SKM-1 (cell line): ENCODE data around the gene FAM169A.
"Not testable (repeated sequence)": the region's sequence is repeated elsewhere in the genome, so short reads cannot be mapped to it uniquely, and the experiment has no call there.

Source experiments
- DNase-seq: peaks from one replicate; lab custom pipeline; 2025; ENCODE audit not compliant: unreplicated experiment; lab: John Stamatoyannopoulos, UW

Gene FAM169A

DNA sequence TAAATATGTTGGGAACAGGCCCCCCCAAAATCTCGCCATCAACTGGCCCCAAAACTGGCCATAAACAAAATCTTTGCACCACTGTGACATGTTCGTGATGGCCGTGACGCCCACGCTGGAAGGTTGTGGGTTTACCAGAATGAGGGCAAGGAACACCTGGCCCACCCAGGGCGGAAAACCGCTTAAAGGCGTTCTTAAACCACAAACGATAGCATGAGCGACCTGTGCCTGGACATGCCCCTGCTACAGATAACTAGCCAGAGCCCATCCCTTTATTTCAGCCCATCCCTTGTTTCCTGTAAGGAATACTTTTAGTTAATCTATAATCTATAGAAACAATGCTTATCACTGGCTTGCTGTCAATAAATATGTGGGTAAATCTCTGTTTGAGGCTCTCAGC lies 3.2 kb upstream of the FAM169A start:
- DNase-seq, result not testable (repeated sequence)

GRCh38 chr5:74866596-74867162 lies 492 bp upstream of the FAM169A start:
- DNase-seq, result no peak

DNA sequence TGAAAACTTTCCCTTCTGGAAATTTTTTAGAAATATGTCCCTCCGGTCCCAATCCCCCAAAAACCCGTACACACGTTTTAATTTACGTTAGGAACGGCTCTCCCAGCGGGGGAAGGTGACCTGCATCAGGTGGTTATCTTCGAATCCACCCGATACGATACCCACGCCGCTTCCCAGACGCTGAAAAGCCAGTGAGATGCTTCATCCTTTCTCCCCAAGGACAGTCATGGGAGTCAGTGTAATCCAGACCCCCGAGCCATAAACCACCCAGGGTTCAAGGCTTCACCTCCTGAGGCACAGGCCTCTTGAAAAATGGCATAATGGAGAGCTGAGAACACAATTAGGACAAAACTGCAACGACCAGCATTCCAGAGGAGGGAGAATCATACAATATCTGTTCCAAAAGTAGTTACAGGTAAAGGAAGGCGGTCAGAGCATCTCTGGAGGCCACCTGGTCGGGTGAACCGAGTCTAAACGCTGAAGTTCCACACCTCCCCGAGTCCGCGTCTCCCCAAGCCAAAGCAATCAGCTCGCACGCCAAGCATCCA lies 857 bp downstream of the FAM169A start:
- DNase-seq, result no peak

GRCh38 chr5:74864823-74865222 lies 1.4 kb downstream of the FAM169A start:
- no peak for DNase-seq

- DNase-seq, result no peak
Observed at GRCh38 chr5:74863726-74864125, 2.5 kb downstream of the FAM169A start.

GRCh38 chr5:74862221-74862620 lies 4.0 kb downstream of the FAM169A start:
- DNase-seq, result no peak

DNA sequence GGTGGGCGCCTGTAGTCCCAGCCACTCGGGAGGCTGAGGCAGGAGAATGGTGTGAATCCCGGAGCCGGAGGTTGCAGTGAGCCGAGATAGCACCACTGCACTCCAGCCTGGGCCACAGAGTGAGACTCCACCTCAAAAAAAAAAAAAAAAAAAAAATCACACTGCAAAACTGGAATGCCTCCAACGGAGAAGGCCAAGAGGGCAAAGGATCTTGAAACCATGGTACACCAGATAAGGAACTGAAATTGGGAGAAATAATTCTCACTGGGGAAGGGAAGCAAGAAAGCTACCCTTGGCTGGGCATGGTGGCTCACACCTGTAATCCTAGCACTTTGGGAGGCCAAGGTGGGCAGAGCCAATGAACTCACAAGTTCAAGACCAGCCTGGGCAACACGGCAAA lies 9.2 kb downstream of the FAM169A start:
- DNase-seq, result not testable (repeated sequence)

DNA sequence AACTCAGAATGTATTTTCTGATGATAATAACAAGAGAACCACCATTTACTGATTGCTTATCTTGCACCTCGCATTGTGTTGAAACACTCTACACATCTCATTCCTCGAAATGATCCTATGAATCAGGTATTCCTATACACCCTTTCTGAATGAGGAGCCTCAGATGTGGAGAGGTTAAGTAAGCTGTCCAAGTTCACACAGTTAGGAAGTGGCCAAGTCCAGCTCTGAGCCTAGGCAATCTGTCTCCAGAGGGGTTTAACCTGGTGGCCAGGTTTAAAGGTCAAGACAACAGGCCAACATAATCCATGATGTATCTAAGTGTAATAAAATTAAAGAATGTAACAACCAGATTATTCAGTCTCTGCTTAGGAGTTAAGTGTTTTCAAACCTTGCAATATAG lies 12.9 kb downstream of the FAM169A start:
- no peak for DNase-seq

DNA sequence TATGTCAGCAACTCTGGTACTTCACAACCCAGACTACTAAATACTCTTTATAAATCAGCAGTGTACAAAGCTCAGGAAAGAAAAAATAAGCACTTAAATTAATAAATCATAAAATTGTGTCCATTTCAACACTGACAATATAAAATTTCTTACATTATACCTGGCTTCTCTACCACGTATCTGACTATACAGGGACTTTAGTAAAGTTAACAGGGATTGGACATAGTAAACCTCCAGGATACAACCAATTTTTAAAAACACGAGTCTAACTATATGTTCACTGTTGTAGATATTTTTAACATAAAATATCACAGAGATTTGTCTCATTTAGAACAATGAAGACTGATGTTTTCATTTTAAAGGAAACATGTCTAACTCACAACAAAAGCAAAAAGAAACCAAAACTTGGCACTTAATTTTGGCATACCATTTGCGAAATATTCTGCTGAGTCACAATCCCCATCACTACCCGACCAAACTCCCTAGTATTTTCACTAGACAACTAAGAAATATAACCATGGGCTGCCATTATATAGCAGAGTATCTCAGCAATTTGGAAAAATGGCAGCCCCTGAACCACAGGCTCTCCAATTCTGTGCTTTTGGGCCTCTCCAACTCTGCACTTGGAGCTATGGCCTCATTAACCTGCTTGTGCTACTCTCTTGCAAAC lies 14.4 kb downstream of the FAM169A start:
- no peak for DNase-seq

DNA sequence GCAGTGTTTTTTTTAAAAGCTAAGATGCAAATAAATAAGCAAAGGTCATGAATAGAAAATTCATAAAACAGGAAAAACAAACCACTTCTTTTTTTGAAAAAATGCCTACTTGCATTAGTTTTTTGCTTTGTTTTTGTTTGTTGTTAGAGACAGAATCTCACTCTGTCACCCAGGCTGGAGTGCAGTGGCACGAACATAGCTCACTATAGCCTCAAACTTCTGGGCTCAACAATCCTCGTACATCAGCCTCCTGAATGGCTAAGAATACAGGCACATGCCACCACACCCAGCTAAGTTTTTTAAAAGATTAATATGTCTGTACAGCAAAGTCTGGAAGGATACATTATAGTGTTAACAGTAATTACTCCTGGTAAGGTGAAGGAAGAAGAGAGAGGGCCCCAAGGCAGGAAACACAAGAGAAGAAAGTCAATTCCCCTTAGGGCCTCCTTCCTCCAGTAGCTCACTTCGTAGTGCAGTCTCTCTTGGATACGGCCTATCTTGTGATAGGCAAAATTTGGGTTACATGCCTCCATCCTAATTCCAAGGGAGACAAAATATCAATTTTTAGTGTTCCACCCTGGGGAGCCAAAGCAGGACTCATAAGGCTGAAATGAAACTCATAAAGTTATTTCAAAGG lies 15.3 kb downstream of the FAM169A start:
- DNase-seq, result no peak

DNA sequence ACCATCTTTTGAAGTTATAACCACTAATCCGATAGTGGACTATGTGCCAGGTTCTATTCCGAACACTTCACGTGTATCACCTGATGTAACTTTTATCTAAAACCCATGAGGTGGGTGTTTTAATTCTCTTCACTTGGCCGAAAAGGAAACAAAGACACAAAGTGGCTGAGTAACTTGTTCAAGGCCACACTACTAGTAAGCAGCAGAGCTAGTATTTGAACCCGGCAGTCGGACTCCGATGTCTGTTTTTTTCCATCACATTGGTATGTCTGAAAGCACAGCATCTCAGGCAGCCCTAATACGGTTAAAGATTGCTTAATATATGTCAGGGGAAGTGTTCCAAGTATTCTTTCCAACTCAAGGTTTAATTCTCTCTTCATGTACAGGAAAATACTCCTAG lies 16.2 kb downstream of the FAM169A start:
- no peak for DNase-seq

DNA sequence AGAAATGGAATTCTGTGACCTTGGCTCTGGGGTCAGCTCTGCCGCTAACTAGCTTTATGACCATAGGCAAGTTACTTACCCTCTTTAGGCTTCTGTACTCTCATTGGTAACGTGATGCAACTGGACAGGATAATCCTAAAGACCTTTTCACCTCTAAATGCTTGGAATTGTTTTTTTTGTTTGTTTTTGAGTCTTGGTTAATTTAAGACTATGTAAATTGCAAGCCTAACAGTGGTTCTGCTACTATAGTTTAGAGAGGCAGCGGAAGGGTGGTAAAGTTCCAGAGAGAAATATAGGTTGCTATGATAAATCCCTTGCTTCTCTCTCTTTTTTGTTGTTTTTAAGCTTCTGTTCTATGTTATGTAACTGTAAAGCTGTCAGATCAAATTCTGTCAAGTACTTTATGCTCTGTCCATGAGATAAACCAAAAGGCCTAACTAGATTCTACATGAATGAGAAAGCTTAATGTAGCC lies 17.6 kb downstream of the FAM169A start:
- no peak for DNase-seq

GRCh38 chr5:74839229-74839628 lies 27.0 kb downstream of the FAM169A start:
- no peak for DNase-seq

- no peak for DNase-seq
Observed at GRCh38 chr5:74838262-74838661, 27.9 kb downstream of the FAM169A start.

DNA sequence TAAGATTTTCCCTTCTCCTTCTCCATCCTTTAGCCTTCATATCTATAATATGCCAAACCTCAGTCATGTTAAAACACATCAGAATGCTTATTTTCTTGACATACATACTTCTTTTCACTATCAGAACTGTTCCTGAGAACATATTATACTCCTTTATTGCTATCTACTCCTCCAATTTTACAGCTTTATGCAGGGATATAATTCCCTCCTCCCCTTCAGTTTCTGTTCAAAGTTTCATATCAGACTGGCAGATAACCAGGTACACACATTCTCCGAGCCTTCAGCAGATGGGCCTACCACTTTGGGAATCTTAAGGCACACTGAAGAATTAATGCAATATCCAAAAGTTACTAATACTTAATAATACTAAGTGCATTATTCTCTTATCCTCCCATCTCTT lies 29.1 kb downstream of the FAM169A start:
- no peak for DNase-seq

DNA sequence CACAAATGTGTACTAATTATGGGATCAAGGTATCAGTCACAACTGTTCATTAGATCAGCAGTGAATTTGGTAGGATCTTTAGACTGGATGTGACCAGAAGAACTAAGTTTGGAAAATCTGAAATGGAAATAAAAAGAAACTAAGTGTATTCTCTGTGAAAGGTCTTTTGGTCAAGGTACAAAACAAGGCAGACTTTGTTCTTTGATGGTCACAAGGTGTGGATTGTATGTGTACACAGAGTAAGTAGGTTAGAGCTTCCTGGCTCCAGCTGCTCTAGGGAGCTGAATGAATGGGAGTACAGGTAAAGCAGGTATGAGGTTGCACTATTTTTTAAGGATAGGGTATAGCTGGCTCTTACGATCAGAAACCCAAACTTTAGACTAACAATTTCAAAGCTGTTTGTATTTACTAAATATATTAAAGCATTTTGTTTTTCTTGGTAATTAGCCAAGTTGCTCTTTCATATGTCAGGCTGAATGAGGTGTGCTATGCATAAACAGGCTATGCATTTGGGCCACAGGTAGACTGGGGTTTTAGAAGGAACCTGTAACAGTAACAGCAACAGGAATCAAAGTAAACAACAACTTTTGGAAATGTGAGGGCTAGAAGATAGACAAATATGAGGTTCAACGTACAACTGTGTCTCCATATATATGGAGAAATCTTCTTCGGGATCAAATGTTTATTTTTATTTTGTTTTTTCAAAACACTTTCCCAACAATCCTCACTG lies 32.5 kb downstream of the FAM169A start:
- DNase-seq, result no peak

DNA sequence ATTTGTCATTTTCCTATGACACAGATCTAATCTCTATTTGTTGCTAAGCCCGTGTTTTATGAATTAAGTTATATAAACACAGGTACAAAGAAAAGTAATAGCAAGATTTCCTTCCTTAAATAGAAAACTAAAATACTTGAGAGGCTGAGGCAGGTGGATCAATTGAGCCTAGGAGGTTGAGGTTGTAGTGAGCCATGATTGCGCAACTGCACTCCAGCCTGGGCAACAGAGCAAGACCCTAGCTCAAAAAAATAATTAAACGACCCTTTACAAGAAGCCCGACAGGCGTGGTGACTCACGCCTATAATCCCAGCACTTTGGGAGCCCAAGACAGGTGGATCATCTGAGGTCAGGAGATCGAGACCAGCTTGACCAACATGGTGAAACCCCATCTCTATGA lies 36.8 kb downstream of the FAM169A start:
- DNase-seq, result no peak

DNA sequence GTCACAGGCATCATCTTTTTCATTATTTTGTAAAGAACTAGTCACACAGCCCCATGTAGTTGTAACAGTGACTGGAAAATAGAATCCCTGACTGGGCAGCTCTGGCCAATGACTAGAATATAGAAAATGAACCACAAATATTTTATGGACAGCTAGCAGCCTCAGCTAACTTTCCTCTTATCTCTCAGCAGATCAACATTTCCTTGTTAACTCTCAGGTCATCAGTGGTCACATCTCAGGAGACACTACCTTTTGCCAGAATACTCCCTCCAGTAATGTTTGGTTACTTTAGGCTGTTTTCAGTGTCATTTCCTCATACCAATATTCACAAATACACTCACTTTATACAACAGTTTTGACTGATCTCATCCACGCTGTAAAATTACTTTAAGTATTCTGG lies 43.9 kb downstream of the FAM169A start:
- DNase-seq, result no peak

DNA sequence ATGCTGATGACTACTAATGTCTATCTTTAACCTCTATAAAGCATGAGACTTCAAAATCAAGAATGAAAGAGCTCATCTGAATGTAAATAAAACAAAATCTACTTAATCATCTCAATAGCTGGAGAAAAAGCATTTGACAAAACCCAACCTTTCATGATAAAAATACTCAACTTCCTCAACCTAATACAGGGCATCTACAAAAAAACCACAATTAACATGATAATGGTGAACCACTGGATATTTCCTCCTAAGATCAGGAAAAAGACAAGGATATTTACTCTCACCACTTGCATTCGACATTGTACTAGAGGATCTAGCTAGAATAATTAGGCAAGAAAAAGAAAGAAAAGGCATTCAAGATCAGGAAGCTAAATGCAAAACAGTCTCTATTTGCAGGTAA lies 49.3 kb downstream of the FAM169A start:
- no peak for DNase-seq

DNA sequence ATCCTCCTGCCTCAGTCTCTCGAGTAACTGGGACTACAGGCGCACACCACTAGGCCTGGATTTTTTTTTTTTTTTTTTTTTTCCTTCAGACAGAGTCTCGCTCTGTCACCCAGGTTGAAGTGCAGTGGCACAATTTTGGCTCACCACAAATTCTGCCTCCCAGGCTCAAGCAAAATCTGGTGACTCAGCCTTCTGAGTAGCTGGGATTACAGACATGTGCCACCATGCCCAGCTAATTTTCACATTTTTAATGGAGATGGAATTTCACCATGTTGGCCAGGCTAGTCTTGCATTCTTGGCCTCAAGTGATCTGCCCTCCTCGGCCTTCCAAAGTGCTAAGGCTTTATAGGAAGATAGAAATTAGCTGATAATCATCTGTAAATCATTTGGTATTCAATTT lies 55.3 kb downstream of the FAM169A start:
- DNase-seq, result no peak

GRCh38 chr5:74801941-74802340 lies 64.2 kb downstream of the FAM169A start:
- no peak for DNase-seq

DNA sequence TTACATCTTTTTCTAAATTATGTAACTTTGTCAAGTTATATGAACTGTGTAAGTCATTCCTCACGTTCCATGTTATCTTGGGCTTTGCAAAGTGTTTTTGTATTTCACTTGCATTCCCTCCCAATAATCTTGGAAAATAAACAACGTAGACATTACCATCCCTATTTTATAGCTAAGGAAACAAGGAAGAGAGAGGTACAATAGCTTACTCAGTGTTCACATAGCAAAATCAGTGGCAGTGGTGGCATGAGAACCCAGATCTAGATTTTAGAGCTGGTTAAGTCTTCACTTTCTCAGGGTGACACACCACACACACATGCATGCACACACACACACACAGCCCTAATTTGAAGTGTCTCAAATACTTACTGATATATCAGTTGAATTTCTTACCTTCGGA lies 65.0 kb downstream of the FAM169A start:
- DNase-seq, result no peak
